B cell (primary cell): Measurements from ENCODE around the gene PGAM1.

Source experiments
- CTCF ChIP-seq: fragments of 200-600 bp; IDR thresholded peaks from one replicate; pipeline ENCODE4 v1.8.0; 2022; ENCODE audit warnings: antibody characterized with exemption, mild to moderate bottlenecking
- EZH2 ChIP-seq: IDR thresholded peaks from 2 replicates; pipeline ENCODE4 v1.6.1; 2012; ENCODE audit warnings: borderline replicate concordance, low read depth, mild to moderate bottlenecking, moderate library complexity, low read length; ENCODE audit not compliant: insufficient read depth, poor library complexity, severe bottlenecking

GRCh38 chr10:97444212-97444611, 18.2 kb downstream of the PGAM1 start:
- TF ChIP-seq CTCF (no peak), EZH2 (no peak)
